ENCODE measurements around the gene DEGS2.
"Not testable (repeated sequence)": the region's sequence is repeated elsewhere in the genome, so short reads cannot be mapped to it uniquely, and the experiment has no call there.

DEGS2 gene

GRCh38 chr14:100176811-100177327 lies 17.4 kb upstream of the DEGS2 start:
- no peak for DNase-seq

GRCh38 chr14:100173353-100173752 lies 13.9 kb upstream of the DEGS2 start:
- no peak for DNase-seq

- no peak for DNase-seq
Measured at GRCh38 chr14:100172811-100173210, 13.4 kb upstream of the DEGS2 start.

GRCh38 chr14:100170880-100171279 lies 11.4 kb upstream of the DEGS2 start:
- DNase-seq: no peak

- DNase-seq: no peak
Measured at GRCh38 chr14:100168506-100168905, 9.1 kb upstream of the DEGS2 start.

GRCh38 chr14:100165831-100166440 lies 6.5 kb upstream of the DEGS2 start:
- DNase-seq: no peak

GRCh38 chr14:100165376-100165775 lies 5.9 kb upstream of the DEGS2 start:
- DNase-seq: no peak

GRCh38 chr14:100160534-100160916 lies 1.1 kb upstream of the DEGS2 start:
- no peak for DNase-seq

GRCh38 chr14:100159865-100160533 lies 554 bp upstream of the DEGS2 start:
- DNase-seq: no peak

GRCh38 chr14:100158566-100159093 lies 815 bp downstream of the DEGS2 start:
- DNase-seq: no peak

- not testable (repeated sequence) for DNase-seq
Measured at GRCh38 chr14:100157548-100158232, 1.8 kb downstream of the DEGS2 start.

- no peak for DNase-seq
Measured at GRCh38 chr14:100156776-100157175, 2.7 kb downstream of the DEGS2 start.

GRCh38 chr14:100155756-100156616 lies 3.5 kb downstream of the DEGS2 start:
- no peak for DNase-seq

- no peak for DNase-seq
Measured at GRCh38 chr14:100155049-100155621, 4.3 kb downstream of the DEGS2 start.

GRCh38 chr14:100153560-100153959 lies 5.9 kb downstream of the DEGS2 start:
- DNase-seq: no peak

GRCh38 chr14:100152091-100152490 lies 7.4 kb downstream of the DEGS2 start:
- no peak for DNase-seq

GRCh38 chr14:100150932-100151587 lies 8.4 kb downstream of the DEGS2 start:
- no peak for DNase-seq

GRCh38 chr14:100149851-100150611 lies 9.4 kb downstream of the DEGS2 start:
- DNase-seq: no peak

GRCh38 chr14:100148837-100149731 lies 10.4 kb downstream of the DEGS2 start:
- DNase-seq: no peak

Data from fibroblast of upper back skin (primary cell).